Activated naive CD4-positive, alpha-beta T cell treated with anti-CD3 and anti-CD28 coated beads for 36 hours (primary cell): Measurements from ENCODE around the gene STRN. TPM values are rescaled to one million over a fixed set of nuclear protein-coding genes. Genes with fewer than 3 reads are reported as not detected.
"Not testable (repeated sequence)": the region's sequence is repeated elsewhere in the genome, so short reads cannot be mapped to it uniquely, and the experiment has no call there.

Experiments used
- CTCF ChIA-PET: fragments of 350-600 bp; sonication (Branson Sonifier 250); formaldehyde crosslinking; loops from one replicate; lab custom pipeline; 2021; ENCODE audit warnings: antibody characterized with exemption; lab: Charles Lee
- DNase-seq: peaks from one replicate; pipeline ENCODE4 v3.0.0-alpha.2; 2020
- H3K27ac Mint-ChIP-seq: one replicate; pipeline ENCODE4 v1.8.0; 2021; ENCODE audit warnings: mild to moderate bottlenecking, mixed read lengths
- H3K27me3 Mint-ChIP-seq: one replicate; pipeline ENCODE4 v1.8.0; 2021; ENCODE audit warnings: low read depth, mixed read lengths
- H3K36me3 Mint-ChIP-seq: one replicate; pipeline ENCODE4 v1.8.0; 2021; ENCODE audit warnings: low read depth, mixed read lengths
- H3K4me1 Mint-ChIP-seq: one replicate; pipeline ENCODE4 v1.8.0; 2021; ENCODE audit warnings: low read depth, mixed read lengths
- H3K4me3 Mint-ChIP-seq: one replicate; pipeline ENCODE4 v1.8.0; 2021; ENCODE audit warnings: mild to moderate bottlenecking, moderate library complexity, mixed read lengths
- H3K9me3 Mint-ChIP-seq: one replicate; pipeline ENCODE4 v1.8.0; 2021; ENCODE audit warnings: mixed read lengths
- intact Hi-C: fragments of 100-400 bp; cut with micrococcal nuclease; formaldehyde crosslinking; loops from one replicate; pipeline ENCODE4 v1.15.1; 2023
- total RNA-seq, 2 experiments: library from RNA; stranded (reverse); gene quantifications; one replicate each; pipeline ENCODE4 v1.2.3, GENCODE V29; 2021

Gene STRN, protein sequence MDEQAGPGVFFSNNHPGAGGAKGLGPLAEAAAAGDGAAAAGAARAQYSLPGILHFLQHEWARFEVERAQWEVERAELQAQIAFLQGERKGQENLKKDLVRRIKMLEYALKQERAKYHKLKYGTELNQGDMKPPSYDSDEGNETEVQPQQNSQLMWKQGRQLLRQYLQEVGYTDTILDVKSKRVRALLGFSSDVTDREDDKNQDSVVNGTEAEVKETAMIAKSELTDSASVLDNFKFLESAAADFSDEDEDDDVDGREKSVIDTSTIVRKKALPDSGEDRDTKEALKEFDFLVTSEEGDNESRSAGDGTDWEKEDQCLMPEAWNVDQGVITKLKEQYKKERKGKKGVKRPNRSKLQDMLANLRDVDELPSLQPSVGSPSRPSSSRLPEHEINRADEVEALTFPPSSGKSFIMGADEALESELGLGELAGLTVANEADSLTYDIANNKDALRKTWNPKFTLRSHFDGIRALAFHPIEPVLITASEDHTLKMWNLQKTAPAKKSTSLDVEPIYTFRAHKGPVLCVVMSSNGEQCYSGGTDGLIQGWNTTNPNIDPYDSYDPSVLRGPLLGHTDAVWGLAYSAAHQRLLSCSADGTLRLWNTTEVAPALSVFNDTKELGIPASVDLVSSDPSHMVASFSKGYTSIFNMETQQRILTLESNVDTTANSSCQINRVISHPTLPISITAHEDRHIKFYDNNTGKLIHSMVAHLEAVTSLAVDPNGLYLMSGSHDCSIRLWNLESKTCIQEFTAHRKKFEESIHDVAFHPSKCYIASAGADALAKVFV
- total RNA-seq = 10 to 100 TPM; 19.3 to 22.2 TPM

DNA sequence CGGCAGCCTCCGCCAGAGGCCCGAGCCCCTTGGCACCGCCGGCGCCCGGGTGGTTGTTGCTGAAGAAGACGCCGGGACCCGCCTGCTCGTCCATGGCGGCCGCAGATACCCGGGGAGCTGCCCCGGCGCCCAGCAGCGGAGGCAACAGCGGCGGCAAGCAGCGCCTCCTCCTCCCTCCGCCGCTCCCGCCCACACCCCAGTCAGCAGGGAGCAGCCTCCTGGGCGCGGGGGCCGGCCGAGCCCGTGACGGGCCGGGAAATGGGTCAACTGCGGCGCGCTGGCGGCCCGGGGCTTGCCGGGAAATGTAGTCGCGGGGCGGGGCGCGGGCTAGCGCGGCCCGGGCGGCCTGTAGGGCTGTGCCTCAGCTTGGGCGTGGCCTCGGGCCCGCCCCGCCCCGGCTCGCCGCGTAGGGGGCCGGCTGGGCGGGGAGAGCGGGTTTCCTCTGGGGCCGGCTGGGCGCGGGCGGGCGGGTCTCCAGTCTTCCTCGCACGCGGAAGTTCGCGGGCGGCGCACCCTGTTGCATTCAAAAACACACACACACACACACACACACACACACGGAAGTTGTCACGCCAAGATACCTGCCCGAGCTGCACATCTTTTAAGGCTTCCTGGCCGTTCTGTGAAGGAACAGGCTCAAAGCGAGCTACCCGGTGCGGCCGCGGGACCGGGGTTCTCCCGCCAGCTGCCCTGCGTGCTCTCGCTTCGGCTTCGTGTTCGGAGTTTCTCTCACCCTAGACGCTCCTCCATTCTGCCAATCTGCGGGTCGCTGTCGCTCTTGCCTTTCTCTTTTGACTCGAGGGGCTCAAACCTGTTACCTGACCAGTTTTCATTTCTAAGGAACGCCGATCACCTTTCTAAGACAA is at the start of gene STRN:
STRN (minus strand) TSS at position 167 of the 866 bp plus-strand sequence; CDS start at position 94, 73 bp downstream.
- Mint-ChIP-seq H3K4me3 (peak within 1 kb of the TSS; percentile 94), H3K36me3 (peaks cover 4% of the 10 kb centered on the region), H3K27me3 (no peaks in the 10 kb centered on the region), H3K4me1 (peaks cover 33% of the 10 kb centered on the region), H3K27ac (peak within 1 kb of the TSS; percentile 90), H3K9me3 (no peaks in the 10 kb centered on the region)
- intact Hi-C loops = loop anchor here (1.0 to 10.0 kb wide), 14 partner anchors 39 to 724 kb away; partner anchors contain the start of genes CEBPZ, CEBPZOS, CRIM1 and EIF2AK2
- DNase-seq = peak; percentile 96
- CTCF ChIA-PET = no interaction called here

DNA sequence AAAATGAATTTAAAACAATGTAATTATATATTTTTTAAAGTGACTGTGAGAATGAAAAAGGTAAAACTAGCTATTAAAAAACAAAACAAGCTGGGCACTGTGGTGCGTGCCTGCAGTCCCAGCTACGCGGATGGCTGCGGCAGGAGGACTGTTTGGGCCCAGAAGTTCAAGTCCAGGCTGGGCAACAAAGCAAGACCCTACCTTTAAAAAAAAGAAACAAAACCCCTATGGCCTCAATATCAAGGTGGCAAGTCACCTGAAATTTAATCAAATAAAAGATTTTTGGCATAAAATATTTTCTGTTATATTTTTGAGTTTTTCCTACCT is 46.9 kb upstream of the STRN start:
- no peak overlapping the region for H3K4me3 Mint-ChIP-seq
- intact Hi-C loops = no loop called here
- no peak overlapping the region for H3K27ac Mint-ChIP-seq
- no peaks in the 10 kb centered on the region for H3K27me3 Mint-ChIP-seq
- H3K9me3 Mint-ChIP-seq = no peaks in the 10 kb centered on the region
- no peak for DNase-seq
- peaks cover 21% of the 10 kb centered on the region for H3K4me1 Mint-ChIP-seq
- CTCF ChIA-PET = interaction anchor here (1.1 kb wide), 1 partner anchor 12 kb away, joined by 3 read pairs; no protein-coding TSS in a partner anchor
- peaks cover 19% of the 10 kb centered on the region for H3K36me3 Mint-ChIP-seq

DNA sequence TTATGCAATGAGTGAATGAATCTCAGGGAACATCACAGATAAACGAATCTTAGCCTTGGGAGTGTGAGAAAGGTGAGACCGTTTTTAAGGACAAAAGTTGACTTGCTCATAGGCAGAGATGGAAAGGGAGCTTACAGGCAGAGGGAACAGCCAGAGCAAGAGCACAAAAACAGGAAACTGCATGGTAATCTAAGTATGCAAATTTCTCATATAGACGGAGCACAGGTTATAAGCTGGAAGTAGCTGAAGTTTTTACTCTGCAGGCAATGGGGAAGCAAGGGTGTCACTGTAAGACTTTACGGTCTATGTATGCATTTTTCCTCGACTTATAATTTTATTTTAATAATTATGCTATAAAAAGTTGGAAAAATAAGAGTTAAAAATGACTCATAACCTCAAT is 44.8 kb upstream of the STRN start:
- H3K27ac Mint-ChIP-seq = no peak overlapping the region
- peaks cover 21% of the 10 kb centered on the region for H3K4me1 Mint-ChIP-seq
- intact Hi-C loops = no loop called here
- DNase-seq = no peak
- H3K36me3 Mint-ChIP-seq = peaks cover 17% of the 10 kb centered on the region
- no peaks in the 10 kb centered on the region for H3K27me3 Mint-ChIP-seq
- CTCF ChIA-PET = interaction anchor here (1.4 kb wide), 1 partner anchor 9 kb away, joined by 3 read pairs; no protein-coding TSS in a partner anchor
- no peak overlapping the region for H3K4me3 Mint-ChIP-seq
- no peaks in the 10 kb centered on the region for H3K9me3 Mint-ChIP-seq

DNA sequence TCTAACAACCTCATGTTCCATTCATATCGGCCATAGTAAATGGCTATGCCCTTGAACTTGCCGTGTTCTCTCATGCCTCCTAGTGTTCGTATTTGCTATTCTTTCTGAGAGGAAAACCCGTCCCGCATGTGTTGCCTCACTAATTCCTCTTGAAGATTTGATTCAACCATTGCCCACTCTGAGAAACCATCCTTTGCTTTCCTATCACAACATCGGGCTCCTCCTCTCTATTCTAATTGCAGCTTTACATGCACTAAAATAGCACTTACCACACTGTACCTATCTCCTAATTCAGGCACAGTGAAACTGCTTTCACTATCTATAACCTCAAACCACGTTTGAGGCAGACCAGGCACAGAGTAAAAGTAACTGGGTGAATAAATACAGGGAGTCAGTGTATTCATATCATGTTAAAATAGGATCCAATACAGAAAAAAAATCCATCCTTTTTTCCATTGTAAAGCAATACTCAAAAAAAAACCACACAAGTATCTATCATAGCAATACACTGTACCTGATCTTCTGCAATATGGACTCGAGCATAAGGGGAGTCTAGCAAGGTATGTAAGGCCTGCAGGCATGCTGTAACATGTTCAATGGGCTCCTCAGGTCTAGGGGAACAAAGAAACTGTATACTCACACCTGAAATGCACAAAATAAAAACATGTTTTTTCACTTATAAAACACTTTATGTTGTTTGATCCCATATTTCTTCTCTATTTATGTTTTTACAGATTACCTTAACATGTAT is 39.0 kb upstream of the STRN start:
- CTCF ChIA-PET = interaction anchor here (0.6 to 3.4 kb wide), 3 partner anchors 202 to 226 kb away, joined by 3 to 18 read pairs (median 3); no protein-coding TSS in a partner anchor
- DNase-seq = peak; percentile 54
- Mint-ChIP-seq H3K36me3 (peaks cover 4% of the 10 kb centered on the region), H3K4me3 (peak overlapping the region; percentile 23), H3K27me3 (no peaks in the 10 kb centered on the region), H3K9me3 (no peaks in the 10 kb centered on the region), H3K4me1 (peaks cover 10% of the 10 kb centered on the region), H3K27ac (peak overlapping the region; percentile 26)
- intact Hi-C loops = loop anchor here (1.0 to 5.0 kb wide), 6 partner anchors 39 to 225 kb away; partner anchors contain the start of genes GPATCH11, HEATR5B and STRN

DNA sequence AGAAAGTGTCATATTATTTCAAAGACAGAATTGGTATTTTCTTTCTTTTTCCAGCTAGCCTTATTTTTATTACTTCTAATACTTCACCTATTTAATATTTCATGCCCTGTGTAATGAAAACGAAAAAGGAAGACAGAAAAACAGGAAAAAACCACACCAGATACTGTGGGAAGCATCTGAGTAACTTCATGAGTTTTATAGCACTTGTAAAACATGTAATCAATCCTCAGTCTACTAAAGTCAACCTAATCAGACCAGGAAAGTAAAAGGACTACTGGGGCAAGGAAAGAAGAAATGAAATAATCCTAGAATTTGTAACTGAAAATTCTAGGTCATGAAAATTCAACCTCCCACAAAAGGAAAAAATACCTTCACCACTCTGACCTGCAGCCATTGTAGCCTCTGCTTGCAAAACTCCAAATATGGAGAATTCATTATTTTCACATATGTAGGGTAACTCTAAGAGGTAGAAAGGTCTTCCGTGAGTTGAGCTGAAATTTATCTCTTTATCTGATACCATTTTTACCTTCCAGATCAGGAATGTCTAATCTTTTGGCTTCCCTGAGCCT is 34.7 kb upstream of the STRN start:
- Mint-ChIP-seq H3K27ac (no peak overlapping the region), H3K36me3 (peaks cover 9% of the 10 kb centered on the region), H3K27me3 (no peaks in the 10 kb centered on the region), H3K9me3 (no peaks in the 10 kb centered on the region), H3K4me3 (no peak overlapping the region), H3K4me1 (peaks cover 10% of the 10 kb centered on the region)
- intact Hi-C loops = no loop called here
- CTCF ChIA-PET = interaction anchor here (0.9 kb wide), 1 partner anchor 12 kb away, joined by 3 read pairs; no protein-coding TSS in a partner anchor
- DNase-seq = no peak

DNA sequence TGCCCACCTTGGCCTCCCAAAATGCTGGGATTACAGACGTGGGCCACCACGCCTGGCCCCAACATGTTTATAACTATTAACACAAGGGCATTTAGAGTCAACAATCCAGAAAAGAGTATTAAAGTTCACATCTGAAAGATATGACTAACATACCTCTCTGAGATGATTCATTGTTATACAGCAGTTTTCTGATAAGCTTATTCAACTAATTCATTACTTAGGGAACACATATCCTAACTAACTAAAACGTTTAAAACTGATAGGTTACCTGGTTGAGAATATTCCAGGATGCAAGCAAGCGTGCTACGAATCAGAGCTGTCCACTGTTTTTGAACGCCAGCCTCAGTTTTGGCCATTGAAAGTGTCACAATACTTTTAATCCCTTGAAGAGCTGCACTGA is 34.0 kb upstream of the STRN start:
- no peak for DNase-seq
- H3K36me3 Mint-ChIP-seq = peaks cover 9% of the 10 kb centered on the region
- H3K9me3 Mint-ChIP-seq = no peaks in the 10 kb centered on the region
- no peaks in the 10 kb centered on the region for H3K27me3 Mint-ChIP-seq
- peaks cover 7% of the 10 kb centered on the region for H3K4me1 Mint-ChIP-seq
- CTCF ChIA-PET = no interaction called here
- H3K27ac Mint-ChIP-seq = no peak overlapping the region
- H3K4me3 Mint-ChIP-seq = no peak overlapping the region
- intact Hi-C loops = no loop called here

DNA sequence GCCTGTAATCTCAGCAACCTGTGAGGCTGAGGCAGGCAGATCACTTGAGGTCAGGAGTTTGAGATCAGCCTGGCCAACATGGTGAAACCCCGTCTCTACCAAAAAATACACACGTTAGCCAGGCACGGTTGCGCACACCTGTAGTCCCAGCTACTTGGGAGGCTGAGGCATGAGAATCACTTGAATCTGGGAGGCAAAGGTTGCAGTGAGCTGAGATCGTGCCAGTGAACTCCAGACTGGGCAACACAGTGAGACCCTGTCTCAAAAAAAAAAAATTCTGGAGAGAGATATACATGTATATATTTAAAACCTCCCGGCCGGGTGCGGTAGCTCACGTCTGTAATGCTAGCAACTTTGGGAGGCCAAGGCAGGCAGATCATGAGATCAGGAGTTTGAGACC is 33.1 kb upstream of the STRN start:
- intact Hi-C loops, H3K9me3 Mint-ChIP-seq, H3K36me3 Mint-ChIP-seq, H3K27me3 Mint-ChIP-seq, CTCF ChIA-PET, DNase-seq, H3K4me1 Mint-ChIP-seq, H3K4me3 Mint-ChIP-seq, H3K27ac Mint-ChIP-seq: not testable (repeated sequence)

DNA sequence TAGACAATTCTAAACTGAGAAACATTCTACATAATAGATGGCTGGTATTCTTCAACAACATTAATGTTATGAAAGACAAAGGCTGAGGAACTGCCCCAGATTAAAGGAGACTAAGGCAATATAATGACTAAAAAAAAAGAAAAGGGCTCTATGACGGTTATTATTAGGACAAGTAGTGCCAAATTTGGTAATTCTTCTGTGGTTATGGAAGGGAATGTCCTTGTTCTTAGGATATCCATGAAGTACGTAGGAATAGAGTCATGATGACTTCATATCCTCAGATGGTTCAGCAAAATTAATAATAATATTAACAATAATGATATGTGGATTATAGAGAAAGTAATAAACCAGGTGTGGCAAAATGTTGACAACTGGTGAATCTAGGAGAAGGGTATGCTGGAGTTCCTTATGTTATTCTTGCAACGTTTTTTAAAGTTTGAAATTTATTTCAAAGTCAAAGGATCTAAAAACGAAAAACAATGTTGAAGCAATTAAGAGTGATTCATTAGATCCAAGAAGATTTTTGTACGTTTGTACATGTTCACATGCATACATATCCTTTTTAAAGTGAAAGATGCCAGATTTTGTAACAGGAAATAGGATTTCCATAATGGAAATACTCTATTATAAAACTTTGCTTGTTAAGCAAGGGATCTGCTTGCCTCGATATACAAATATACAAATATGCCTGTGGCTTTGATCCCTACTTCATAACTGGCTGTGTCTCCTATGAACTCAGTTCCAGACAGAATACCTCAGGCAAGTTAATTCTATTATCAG is 27.7 kb upstream of the STRN start:
- no peak for DNase-seq
- Mint-ChIP-seq H3K27ac (no peak overlapping the region), H3K27me3 (no peaks in the 10 kb centered on the region), H3K4me1 (no peaks in the 10 kb centered on the region), H3K36me3 (peaks cover 12% of the 10 kb centered on the region), H3K9me3 (no peaks in the 10 kb centered on the region), H3K4me3 (no peak overlapping the region)
- CTCF ChIA-PET = no interaction called here
- intact Hi-C loops = no loop called here

DNA sequence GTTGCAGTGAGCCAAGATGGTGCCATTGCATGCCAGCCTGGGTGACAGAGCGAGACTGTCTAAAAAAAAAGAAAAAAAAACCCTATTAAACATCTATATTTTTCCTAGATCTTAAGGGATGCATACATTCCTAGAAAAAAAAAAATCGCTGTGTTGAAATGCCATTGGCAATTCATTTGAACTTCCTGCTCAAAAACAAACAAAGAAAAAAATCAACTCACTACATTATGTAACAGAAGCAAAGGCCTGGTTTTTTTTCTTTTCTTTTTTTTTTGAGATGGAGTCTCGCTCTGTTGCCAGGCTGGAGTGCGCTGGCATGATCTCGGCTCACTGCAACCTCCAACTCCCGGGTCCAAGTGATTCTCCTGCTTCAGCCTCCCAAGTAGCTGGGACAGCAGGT is 21.7 kb upstream of the STRN start:
- Mint-ChIP-seq H3K4me1 (no peaks in the 10 kb centered on the region), H3K27ac (no peak overlapping the region), H3K4me3 (no peak overlapping the region), H3K9me3 (no peaks in the 10 kb centered on the region), H3K36me3 (peaks cover 8% of the 10 kb centered on the region), H3K27me3 (no peaks in the 10 kb centered on the region)
- DNase-seq = no peak
- intact Hi-C loops = no loop called here
- CTCF ChIA-PET = interaction anchor here (0.7 kb wide), 1 partner anchor 288 kb away, joined by 4 read pairs; no protein-coding TSS in a partner anchor

DNA sequence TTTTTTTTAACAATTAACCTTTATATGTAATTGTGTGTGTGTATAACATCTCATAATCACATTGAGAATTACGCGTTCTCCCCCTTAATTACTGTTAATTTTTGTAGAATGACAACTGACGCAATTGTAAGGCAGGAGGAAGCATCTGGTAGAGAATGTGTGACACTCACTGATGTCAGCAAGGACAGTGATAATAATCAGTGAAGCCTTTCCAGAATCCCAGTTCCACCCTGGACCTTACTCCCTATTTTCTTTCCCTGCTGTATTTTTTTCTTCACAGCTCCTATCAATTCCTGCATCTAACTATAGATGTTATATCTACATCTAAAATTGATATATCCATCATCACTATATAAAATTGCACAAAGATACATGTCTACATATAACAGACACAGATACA is 16.1 kb upstream of the STRN start:
- Mint-ChIP-seq H3K27me3 (no peaks in the 10 kb centered on the region), H3K27ac (no peak overlapping the region), H3K4me3 (no peak overlapping the region), H3K36me3 (peaks cover 9% of the 10 kb centered on the region), H3K4me1 (no peaks in the 10 kb centered on the region), H3K9me3 (peaks cover 6% of the 10 kb centered on the region)
- intact Hi-C loops = no loop called here
- CTCF ChIA-PET = interaction anchor here (0.8 kb wide), 1 partner anchor 80 kb away, joined by 4 read pairs; no protein-coding TSS in a partner anchor
- DNase-seq = no peak
